Mucosa of descending colon (tissue), 3 donors: Measurements from ENCODE around the gene ACTL6B. TPM values are rescaled to one million over a fixed set of nuclear protein-coding genes. Genes with fewer than 3 reads are reported as not detected.

Experiments
- ATAC-seq: fragments of 200-7000 bp; cut with Tn5 transposase; one replicate; pipeline ENCODE4 v1.9.1; 2020; ENCODE audit warnings: mild to moderate bottlenecking, moderate library complexity
- DNase-seq, 3 donors: peaks; one replicate each; pipeline ENCODE4 v3.0.0-alpha.2; 2020
- H3K36me3 ChIP-seq: fragments of 200-600 bp; one replicate; pipeline ENCODE4 v1.8.0; 2021; ENCODE audit warnings: low read depth, mild to moderate bottlenecking
- H3K4me1 ChIP-seq: fragments of 200-600 bp; one replicate; pipeline ENCODE4 v1.8.0; 2021; ENCODE audit warnings: low read depth, mild to moderate bottlenecking
- H3K4me3 ChIP-seq: fragments of 200-600 bp; one replicate; pipeline ENCODE4 v1.8.0; 2021; ENCODE audit warnings: mild to moderate bottlenecking
- H3K9me3 ChIP-seq: fragments of 200-600 bp; one replicate; pipeline ENCODE4 v1.8.0; 2021; ENCODE audit warnings: mild to moderate bottlenecking
- intact Hi-C, 2 donors: fragments of 100-400 bp; cut with DNase I in 1 of 2; cut with micrococcal nuclease in 1 of 2; formaldehyde crosslinking; loops; one replicate each; pipeline versions ENCODE4 v1.11.0 to v1.11.1; 2022; cut with DNase I, micrococcal nuclease
- total RNA-seq, 3 donors: library from RNA; stranded (reverse); fragmentation: NEBNext Ultra II Directional in 2 of 3; extraction: Animal tissue kit (Norgen Biotek cat#: 25700) in 2 of 3; gene quantifications; one replicate each; pipeline versions ENCODE4 v1.2.1 to v1.2.4, GENCODE V29; 2021 to 2023
- TF ChIP-seq, protein P1 (sequence below): fragments of 200-600 bp; IDR thresholded peaks from one replicate; pipeline ENCODE4 v1.8.0; 2022; ENCODE audit warnings: antibody characterized with exemption, mild to moderate bottlenecking
- donor health status: DM: no; HTN: no; CAD: no; lungs with moderate emphysema.
- donor health status: DM: no; HTN: no; CAD: no.
- donor health status: DM: no; HTN: yes; CAD: no.

The ACTL6B gene
- total RNA-seq, 3 donors from 2014 or later: 1.2 TPM; not detected in 2

DNA sequence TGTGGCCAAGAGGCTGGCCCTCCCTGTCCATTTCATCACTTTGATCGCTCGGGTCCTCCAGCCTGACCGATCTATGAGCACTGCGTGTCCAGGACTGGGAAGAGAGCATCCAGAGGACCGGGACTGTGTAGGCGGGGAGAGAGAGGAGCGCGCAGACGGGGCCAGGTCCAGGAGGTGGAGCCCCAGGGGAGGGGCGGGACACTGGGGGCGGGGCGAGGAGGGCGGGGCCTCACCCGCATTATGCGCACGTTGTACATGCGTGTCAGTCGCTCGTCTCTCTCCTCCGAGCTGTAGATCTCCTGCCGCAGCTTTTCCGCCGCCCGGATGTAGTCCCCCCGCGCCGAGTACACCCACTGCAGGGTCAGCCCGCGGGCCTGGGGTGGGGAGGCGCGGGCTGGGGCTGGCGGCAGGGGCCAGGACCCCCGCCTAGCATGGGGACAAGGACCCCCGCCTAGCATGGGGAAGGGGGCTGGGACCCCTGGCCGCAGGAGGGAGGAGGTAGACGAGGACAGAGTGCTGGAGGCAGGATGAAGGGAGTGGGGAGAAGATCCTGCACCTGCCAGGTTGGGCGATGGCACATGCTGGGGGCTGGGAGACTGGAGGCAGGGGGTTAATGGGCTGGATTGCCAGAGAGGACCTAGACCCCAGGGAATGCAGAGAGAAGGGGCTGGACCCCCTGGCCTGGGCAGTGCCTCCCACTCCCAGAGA is 29.6 kb downstream of the ACTL6B start:
- intact Hi-C loops: no loop called here
- no peak overlapping the region for H3K4me3 ChIP-seq
- DNase-seq (peak; percentile 93), ATAC-seq (peak; percentile 99)
- peaks cover 4% of the 10 kb centered on the region for H3K4me1 ChIP-seq
- TF ChIP-seq, protein P1, sequence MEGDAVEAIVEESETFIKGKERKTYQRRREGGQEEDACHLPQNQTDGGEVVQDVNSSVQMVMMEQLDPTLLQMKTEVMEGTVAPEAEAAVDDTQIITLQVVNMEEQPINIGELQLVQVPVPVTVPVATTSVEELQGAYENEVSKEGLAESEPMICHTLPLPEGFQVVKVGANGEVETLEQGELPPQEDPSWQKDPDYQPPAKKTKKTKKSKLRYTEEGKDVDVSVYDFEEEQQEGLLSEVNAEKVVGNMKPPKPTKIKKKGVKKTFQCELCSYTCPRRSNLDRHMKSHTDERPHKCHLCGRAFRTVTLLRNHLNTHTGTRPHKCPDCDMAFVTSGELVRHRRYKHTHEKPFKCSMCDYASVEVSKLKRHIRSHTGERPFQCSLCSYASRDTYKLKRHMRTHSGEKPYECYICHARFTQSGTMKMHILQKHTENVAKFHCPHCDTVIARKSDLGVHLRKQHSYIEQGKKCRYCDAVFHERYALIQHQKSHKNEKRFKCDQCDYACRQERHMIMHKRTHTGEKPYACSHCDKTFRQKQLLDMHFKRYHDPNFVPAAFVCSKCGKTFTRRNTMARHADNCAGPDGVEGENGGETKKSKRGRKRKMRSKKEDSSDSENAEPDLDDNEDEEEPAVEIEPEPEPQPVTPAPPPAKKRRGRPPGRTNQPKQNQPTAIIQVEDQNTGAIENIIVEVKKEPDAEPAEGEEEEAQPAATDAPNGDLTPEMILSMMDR: no peak
- no peaks in the 10 kb centered on the region for H3K36me3 ChIP-seq
- H3K9me3 ChIP-seq: no peaks in the 10 kb centered on the region

DNA sequence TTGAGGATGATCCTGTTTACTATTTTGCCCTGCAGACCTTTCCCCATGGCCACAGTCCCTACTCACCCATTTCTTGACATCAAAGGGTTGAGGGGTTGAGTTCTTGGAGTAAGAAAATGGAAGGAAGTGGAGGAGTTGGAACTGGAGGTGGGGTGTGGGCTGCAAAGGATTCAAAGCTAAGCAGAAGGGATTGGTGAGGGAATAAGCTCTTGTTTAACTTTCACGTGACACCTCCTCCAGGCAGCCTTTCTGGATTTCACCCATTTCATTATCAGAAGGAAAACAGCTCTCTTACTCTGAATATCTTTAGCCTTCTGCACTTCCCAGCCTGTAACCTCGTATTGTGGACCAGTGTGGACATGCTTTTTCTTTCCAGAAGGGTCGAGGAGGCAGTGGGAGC is 30.2 kb downstream of the ACTL6B start:
- TF ChIP-seq, protein P1: no peak
- DNase-seq (no peak), ATAC-seq (no peak)
- H3K4me1 ChIP-seq: peaks cover 4% of the 10 kb centered on the region
- no peaks in the 10 kb centered on the region for H3K36me3 ChIP-seq
- H3K9me3 ChIP-seq: no peaks in the 10 kb centered on the region
- no peak overlapping the region for H3K4me3 ChIP-seq
- intact Hi-C loops: no loop called here

DNA sequence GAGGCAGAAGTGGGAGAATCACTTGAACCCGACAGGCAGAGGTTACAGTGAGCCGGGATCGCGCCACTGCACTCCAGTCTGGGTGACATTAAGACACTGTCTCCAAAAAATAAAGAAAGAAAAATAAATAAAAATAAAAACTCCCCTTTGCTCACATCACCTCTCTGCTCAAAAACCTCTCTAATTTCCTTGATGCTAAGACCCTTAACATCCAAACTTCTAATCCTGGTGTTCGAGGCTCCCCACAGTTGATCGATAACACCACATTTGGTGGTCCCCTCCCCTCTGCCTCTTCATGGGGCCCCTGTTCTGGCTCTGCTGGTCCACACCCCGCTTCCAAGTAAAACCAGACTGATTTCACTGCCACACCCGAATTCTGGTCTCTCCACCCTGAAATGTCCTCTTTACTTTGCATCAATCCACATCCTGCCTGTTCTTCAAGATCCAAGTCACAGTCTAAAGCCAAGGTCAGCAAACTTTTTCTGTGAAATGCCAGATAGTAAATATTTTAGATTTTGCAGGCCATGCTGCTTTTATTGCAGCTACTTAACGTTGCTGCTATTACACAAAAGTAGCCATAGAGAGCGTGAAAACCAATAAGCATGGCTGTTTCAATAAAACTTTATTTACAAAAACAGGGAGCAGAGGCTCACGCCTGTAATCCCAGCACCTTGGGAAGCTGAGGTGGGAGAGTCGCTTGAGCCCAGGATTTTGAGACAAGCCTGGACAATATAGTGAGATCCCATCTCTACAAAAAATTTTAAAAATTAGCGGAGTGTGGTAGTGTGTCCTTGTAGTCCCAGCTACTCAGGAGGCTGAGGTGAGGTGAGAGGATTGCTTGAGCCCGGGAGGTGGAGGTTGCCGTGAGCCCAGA is 32.1 kb downstream of the ACTL6B start:
- intact Hi-C loops: no loop called here
- no peak for DNase-seq
- no peak for ATAC-seq

DNA sequence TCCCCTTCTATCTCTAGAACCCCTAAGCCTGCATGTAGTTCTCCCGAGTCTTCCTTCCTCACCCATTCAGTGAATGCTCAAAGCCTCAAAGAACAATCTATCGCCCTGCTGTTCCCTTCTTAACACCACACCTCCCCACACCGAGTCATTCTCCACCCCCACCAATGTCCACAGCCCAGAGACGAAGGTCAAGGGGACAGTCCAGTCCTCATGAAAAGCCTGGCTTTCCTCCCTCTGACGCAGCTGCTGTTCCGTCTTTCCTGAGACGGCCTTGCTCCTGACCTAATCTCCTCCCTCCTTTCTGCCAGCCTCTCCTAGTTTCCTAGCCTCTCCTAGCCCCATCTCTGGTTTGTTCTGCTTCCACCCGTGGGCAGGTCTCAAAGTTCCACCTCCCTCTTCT is 34.7 kb downstream of the ACTL6B start:
- Histone ChIP-seq H3K4me1 (no peaks in the 10 kb centered on the region), H3K36me3 (no peaks in the 10 kb centered on the region), H3K9me3 (no peaks in the 10 kb centered on the region), H3K4me3 (no peak overlapping the region)
- TF ChIP-seq, protein P1: no peak
- DNase-seq (no peak), ATAC-seq (no peak)
- intact Hi-C loops: no loop called here

More for the DNA sequence above, 32.1 kb downstream of the ACTL6B start:
- Histone ChIP-seq H3K4me1 (peaks cover 4% of the 10 kb centered on the region), H3K4me3 (no peak overlapping the region), H3K36me3 (no peaks in the 10 kb centered on the region), H3K9me3 (no peaks in the 10 kb centered on the region)
- TF ChIP-seq, protein P1: no peak

DNA sequence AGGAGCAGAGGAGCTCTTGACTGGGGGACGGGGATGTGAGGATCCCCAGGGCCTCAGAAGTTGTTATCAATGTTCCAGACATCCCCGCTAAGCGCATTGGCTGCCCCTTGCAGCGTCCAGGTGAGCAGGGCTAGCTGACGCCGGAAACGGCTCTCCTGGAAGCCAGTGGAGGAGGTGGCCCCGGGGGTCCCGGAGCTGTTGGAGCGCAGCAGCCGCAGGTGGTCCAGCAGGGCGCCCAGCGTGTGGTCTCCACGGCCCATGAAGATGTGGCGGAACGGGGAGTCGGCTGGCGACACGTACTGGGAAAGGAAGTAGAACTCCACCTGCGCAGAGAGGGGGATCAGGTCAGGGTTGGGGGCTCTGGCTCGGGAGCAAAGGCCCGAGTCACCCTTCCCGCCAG is 35.4 kb downstream of the ACTL6B start:
- ATAC-seq (no peak), DNase-seq (no peak)
- Histone ChIP-seq H3K36me3 (no peaks in the 10 kb centered on the region), H3K4me1 (no peaks in the 10 kb centered on the region), H3K4me3 (no peak overlapping the region), H3K9me3 (no peaks in the 10 kb centered on the region)
- intact Hi-C loops: no loop called here
- TF ChIP-seq, protein P1: no peak
